Uterus (tissue), 2 donors: ENCODE measurements around the gene CEP104.

ENCODE experiments used
- POLR2A ChIP-seq, 2 donors: fragments of 450-650 bp; IDR thresholded peaks; one replicate each; pipeline ENCODE4 v1.6.1; 2016; ENCODE audit warnings: antibody characterized with exemption in 2 of 2, mild to moderate bottlenecking in 1 of 2, moderate library complexity in 1 of 2
- TF ChIP-seq, protein P1 (sequence below), 4 experiments: fragments of 200-600 bp in 2 of 4; fragments of 450-650 bp in 2 of 4; sonication (generic) in 2 of 4; IDR thresholded peaks; one replicate each; pipeline ENCODE4 v1.5.1; 2016 to 2019; ENCODE audit warnings: antibody characterized with exemption in 4 of 4, mild to moderate bottlenecking in 2 of 4, moderate library complexity in 1 of 4

GRCh38 chr1:3852711-3853485 is 4.1 kb downstream of the CEP104 start:
- no peak for TF ChIP-seq POLR2A (IDR thresholded peaks at IDR 0.05)
- TF ChIP-seq, protein P1, sequence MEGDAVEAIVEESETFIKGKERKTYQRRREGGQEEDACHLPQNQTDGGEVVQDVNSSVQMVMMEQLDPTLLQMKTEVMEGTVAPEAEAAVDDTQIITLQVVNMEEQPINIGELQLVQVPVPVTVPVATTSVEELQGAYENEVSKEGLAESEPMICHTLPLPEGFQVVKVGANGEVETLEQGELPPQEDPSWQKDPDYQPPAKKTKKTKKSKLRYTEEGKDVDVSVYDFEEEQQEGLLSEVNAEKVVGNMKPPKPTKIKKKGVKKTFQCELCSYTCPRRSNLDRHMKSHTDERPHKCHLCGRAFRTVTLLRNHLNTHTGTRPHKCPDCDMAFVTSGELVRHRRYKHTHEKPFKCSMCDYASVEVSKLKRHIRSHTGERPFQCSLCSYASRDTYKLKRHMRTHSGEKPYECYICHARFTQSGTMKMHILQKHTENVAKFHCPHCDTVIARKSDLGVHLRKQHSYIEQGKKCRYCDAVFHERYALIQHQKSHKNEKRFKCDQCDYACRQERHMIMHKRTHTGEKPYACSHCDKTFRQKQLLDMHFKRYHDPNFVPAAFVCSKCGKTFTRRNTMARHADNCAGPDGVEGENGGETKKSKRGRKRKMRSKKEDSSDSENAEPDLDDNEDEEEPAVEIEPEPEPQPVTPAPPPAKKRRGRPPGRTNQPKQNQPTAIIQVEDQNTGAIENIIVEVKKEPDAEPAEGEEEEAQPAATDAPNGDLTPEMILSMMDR (IDR thresholded peaks at IDR 0.05) = no peak
